OCI-LY3 (cell line): ENCODE measurements around the gene GRM2.

Experiments used
- H2AFZ ChIP-seq: fragments of 200-600, 300-600 bp; shearing (Covaris generic); 2 replicates; pipeline ENCODE4 v1.6.0; 2014; ENCODE audit warnings: antibody characterized with exemption, low read depth, low read length
- H3K27ac ChIP-seq: fragments of 200-600, 300-600 bp; sonication (generic); 2 replicates; pipeline ENCODE4 v1.5.1; 2014; ENCODE audit warnings: mild to moderate bottlenecking, low read length, moderate library complexity, mixed read lengths
- H3K27me3 ChIP-seq: fragments of 200-600, 300-600 bp; sonication (generic); 2 replicates; pipeline ENCODE4 v1.6.1; 2014; ENCODE audit warnings: low read depth, low read length, mixed read lengths
- H3K36me3 ChIP-seq: fragments of 200-600, 300-600 bp; sonication (generic); replicated peaks from 2 replicates; pipeline ENCODE3; 2014; ENCODE audit warnings: low read depth, low read length, mixed read lengths
- H3K4me1 ChIP-seq: fragments of 300-600, 200-600 bp; sonication (generic); 2 replicates; pipeline ENCODE4 v1.6.1; 2014; ENCODE audit warnings: low read length, mixed read lengths
- H3K4me2 ChIP-seq: fragments of 200-600, 300-600 bp; sonication (generic); 2 replicates; pipeline ENCODE4 v1.6.1; 2014; ENCODE audit warnings: low read length, mixed read lengths
- H3K4me3 ChIP-seq: fragments of 300-600, 200-600 bp; sonication (generic); 2 replicates; pipeline ENCODE4 v1.5.1; 2014; ENCODE audit warnings: antibody characterized with exemption, mild to moderate bottlenecking, low read length, moderate library complexity
- H3K79me2 ChIP-seq: fragments of 300-600, 200-600 bp; shearing (Covaris generic); 2 replicates; pipeline ENCODE4 v1.6.1; 2014; ENCODE audit warnings: mild to moderate bottlenecking, low read length, mixed read lengths
- H3K9ac ChIP-seq: fragments of 300-600, 200-600 bp; shearing (Covaris generic); 2 replicates; pipeline ENCODE4 v1.6.0; 2014; ENCODE audit warnings: mild to moderate bottlenecking, low read length, moderate library complexity
- H3K9me3 ChIP-seq: fragments of 200-600, 300-600 bp; shearing (Covaris generic); 2 replicates; pipeline ENCODE4 v1.6.1; 2014; ENCODE audit warnings: low read length, mixed read lengths; ENCODE audit not compliant: insufficient read depth
- H4K20me1 ChIP-seq: fragments of 200-600, 300-600 bp; sonication (generic); 2 replicates; pipeline ENCODE4 v1.6.1; 2016; ENCODE audit warnings: low read length, mixed read lengths; ENCODE audit not compliant: insufficient read depth
- EZH2phosphoT487 ChIP-seq: fragments of 200-600 bp; shearing (Covaris generic); IDR thresholded peaks from 2 replicates; pipeline ENCODE4 v1.6.1; 2018; ENCODE audit warnings: antibody characterized with exemption, mixed run types, low read depth
- TF ChIP-seq, protein P1 (sequence below): fragments of 200-600, 300-600 bp; sonication (generic); IDR thresholded peaks from 2 replicates; pipeline ENCODE4 v1.5.1; 2014; ENCODE audit warnings: antibody characterized with exemption, low read length, low read depth

GRM2 gene

DNA sequence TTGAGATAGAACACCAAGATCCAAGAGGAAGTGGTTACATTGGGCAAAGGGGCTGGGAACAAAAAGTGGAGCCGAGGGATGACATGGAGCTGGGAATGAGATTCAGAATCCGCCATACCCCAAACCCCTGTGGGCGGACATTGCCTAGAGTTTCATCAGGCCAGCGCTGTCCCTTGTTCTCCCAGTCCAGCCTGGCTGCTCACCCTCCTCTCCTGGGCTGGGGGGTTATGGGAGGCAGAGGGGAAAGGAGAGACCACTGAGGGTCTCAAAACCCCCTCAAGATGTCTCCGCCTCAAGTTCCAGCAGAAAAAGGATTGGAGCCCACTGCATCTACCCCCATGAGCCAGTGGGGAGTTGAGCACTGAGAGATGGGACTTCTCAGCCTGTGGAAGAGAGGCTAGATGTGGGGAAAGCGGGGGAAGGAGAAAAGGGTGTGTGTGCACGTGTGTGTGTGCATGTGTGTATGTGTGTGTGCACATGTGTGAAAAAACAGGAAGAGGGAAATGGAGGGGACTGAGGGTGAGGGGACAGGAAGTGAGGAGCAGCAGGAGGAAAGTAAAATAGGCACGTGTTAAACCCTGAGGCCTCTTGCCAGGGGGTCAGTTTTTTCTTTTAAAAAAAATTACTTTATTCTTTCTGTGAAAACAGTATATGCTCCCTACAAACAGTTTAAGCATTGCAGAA, 14.3 kb downstream of the GRM2 start:
- no peak overlapping the region for H3K4me3 ChIP-seq
- no peak overlapping the region for H3K27ac ChIP-seq
- peak overlapping the region; percentile 35; the same call in 1 of the 2 replicates for H2AFZ ChIP-seq
- no peaks in the 10 kb centered on the region for H3K36me3 ChIP-seq
- H3K4me1 ChIP-seq, result peaks cover 41% of the 10 kb centered on the region
- H3K9me3 ChIP-seq, result no peaks in the 10 kb centered on the region
- no peak overlapping the region for H3K9ac ChIP-seq
- H3K4me2 ChIP-seq, result no peak overlapping the region
- H3K79me2 ChIP-seq, result no peaks in the 10 kb centered on the region
- TF ChIP-seq, protein P1, sequence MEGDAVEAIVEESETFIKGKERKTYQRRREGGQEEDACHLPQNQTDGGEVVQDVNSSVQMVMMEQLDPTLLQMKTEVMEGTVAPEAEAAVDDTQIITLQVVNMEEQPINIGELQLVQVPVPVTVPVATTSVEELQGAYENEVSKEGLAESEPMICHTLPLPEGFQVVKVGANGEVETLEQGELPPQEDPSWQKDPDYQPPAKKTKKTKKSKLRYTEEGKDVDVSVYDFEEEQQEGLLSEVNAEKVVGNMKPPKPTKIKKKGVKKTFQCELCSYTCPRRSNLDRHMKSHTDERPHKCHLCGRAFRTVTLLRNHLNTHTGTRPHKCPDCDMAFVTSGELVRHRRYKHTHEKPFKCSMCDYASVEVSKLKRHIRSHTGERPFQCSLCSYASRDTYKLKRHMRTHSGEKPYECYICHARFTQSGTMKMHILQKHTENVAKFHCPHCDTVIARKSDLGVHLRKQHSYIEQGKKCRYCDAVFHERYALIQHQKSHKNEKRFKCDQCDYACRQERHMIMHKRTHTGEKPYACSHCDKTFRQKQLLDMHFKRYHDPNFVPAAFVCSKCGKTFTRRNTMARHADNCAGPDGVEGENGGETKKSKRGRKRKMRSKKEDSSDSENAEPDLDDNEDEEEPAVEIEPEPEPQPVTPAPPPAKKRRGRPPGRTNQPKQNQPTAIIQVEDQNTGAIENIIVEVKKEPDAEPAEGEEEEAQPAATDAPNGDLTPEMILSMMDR, result no peak
- no peaks in the 10 kb centered on the region for H3K27me3 ChIP-seq
- H4K20me1 ChIP-seq, result no peaks in the 10 kb centered on the region

DNA sequence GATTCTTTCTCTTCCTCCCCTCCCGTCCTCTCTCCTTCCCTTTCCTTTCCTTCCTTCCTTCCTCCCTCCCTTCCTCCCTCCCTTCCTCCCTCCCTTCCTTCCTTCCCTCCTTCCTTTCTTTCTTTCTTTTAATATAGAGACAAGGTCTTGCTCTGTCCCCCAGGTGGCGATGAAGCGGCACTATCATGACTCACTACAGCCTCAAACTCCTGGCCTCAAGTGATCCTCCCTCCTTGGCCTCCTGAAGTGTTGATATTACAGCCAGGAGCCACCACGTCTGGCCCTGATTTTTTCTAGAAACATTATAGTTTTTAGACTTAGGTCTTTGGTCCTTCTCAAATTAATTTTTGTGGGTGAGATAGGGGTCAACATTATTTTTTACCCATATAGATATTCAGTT, 15.5 kb downstream of the GRM2 start:
- Histone ChIP-seq H3K9ac (no peak overlapping the region), H3K27me3 (no peaks in the 10 kb centered on the region), H3K9me3 (no peaks in the 10 kb centered on the region), H3K4me2 (no peak overlapping the region), H3K4me3 (no peak overlapping the region), H4K20me1 (no peaks in the 10 kb centered on the region), H3K36me3 (no peaks in the 10 kb centered on the region), H2AFZ (no peak overlapping the region), H3K27ac (no peak overlapping the region), H3K4me1 (peaks cover 34% of the 10 kb centered on the region), H3K79me2 (no peaks in the 10 kb centered on the region)
- TF ChIP-seq, protein P1, result peak; percentile 34
- TF ChIP-seq EZH2phosphoT487, result no peak

DNA sequence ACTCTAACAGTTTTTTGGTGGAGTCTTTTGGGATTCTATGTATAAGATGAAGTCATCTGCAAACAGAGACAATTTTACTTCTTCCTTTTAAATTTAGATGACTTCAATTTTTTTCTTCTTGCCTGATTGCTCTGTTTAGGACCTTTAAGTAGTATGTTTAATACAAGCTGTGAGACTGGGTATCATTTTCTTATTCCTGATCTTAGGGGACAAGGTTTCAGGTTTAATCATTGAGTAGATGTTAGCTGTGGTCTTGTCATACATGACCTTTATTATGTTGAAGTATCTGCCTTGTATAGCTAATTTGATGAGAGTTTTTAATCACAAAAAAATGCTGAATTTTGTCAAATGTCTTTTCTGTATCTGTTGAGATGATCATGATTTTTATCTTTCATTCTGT, 20.6 kb downstream of the GRM2 start:
- H3K4me1 ChIP-seq, result peaks cover 24% of the 10 kb centered on the region
- H3K79me2 ChIP-seq, result no peaks in the 10 kb centered on the region
- H3K4me3 ChIP-seq, result no peak overlapping the region
- H3K27ac ChIP-seq, result no peak overlapping the region
- H3K27me3 ChIP-seq, result no peaks in the 10 kb centered on the region
- no peaks in the 10 kb centered on the region for H4K20me1 ChIP-seq
- H3K4me2 ChIP-seq, result peak overlapping the region; percentile 31
- no peaks in the 10 kb centered on the region for H3K36me3 ChIP-seq
- no peak overlapping the region for H2AFZ ChIP-seq
- H3K9ac ChIP-seq, result no peak overlapping the region
- no peak for TF ChIP-seq EZH2phosphoT487
- TF ChIP-seq, protein P1, result no peak
- H3K9me3 ChIP-seq, result no peaks in the 10 kb centered on the region

DNA sequence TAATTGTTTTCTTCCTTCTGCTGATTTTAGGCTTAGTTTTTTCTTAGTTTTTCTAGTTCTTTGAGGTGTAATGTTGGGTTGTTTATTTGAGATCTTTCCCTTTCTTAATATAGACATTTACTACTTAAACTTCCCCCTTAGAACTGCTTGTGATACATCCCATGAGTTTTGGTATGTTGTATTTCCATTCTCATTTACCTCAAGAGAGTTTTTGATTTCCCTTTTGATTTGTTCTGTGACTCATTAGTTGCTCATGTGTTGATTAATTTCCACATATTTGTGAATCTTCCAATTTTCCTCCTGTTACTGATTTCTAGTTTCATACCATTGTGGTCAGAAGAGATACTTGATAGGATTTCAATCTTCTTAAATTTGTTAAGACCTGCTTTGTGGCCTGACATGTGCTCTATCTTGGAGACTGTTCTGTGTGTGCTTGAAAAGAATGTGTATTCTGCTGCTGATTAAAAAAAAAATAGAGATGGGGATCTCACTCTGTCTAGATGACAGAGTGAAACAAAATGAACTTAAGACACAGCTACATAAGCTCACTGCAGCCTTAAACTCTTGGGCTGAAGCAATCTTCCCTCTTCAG, 22.3 kb downstream of the GRM2 start:
- H3K27ac ChIP-seq, result no peak overlapping the region
- no peaks in the 10 kb centered on the region for H3K27me3 ChIP-seq
- H3K79me2 ChIP-seq, result no peaks in the 10 kb centered on the region
- H3K4me3 ChIP-seq, result no peak overlapping the region
- no peak for TF ChIP-seq EZH2phosphoT487
- TF ChIP-seq, protein P1, result no peak
- no peak overlapping the region for H3K9ac ChIP-seq
- no peaks in the 10 kb centered on the region for H3K36me3 ChIP-seq
- no peak overlapping the region for H2AFZ ChIP-seq
- no peaks in the 10 kb centered on the region for H3K9me3 ChIP-seq
- H3K4me2 ChIP-seq, result no peak overlapping the region
- peaks cover 26% of the 10 kb centered on the region for H3K4me1 ChIP-seq
- H4K20me1 ChIP-seq, result no peaks in the 10 kb centered on the region
